Psoas muscle (tissue), 8 donors: ENCODE data around the gene SSBP1. TPM values are rescaled to one million over a fixed set of nuclear protein-coding genes. Genes with fewer than 3 reads are reported as not detected.

Experiments used
- ATAC-seq, 4 donors: fragments of 200-7000 bp; cut with Tn5 transposase; one replicate each; pipeline ENCODE4 v1.9.1; 2020; ENCODE audit warnings: moderate library complexity in 3 of 4, mild to moderate bottlenecking in 2 of 4
- DNase-seq, 2 donors: peaks; one replicate each; pipeline ENCODE4 v3.0.0-alpha.2; 2020
- H3K27ac ChIP-seq: fragments of 200-600 bp; one replicate; pipeline ENCODE4 v1.8.0; 2022
- H3K27me3 ChIP-seq, 3 donors: fragments of 200-600 bp in 1 of 3; one replicate each; pipeline versions ENCODE4 v1.6.1 to v1.8.0; 2013 to 2022; ENCODE audit warnings: low read length in 2 of 3, mild to moderate bottlenecking in 2 of 3, moderate library complexity in 1 of 3; ENCODE audit not compliant: insufficient read depth in 3 of 3
- H3K36me3 ChIP-seq, 2 donors: fragments of 200-600 bp in 1 of 2; one replicate each; pipeline versions ENCODE4 v1.6.1 to v1.8.0; 2013 to 2022; ENCODE audit warnings: low read depth in 1 of 2, mild to moderate bottlenecking in 1 of 2, moderate library complexity in 1 of 2; ENCODE audit not compliant: insufficient read depth in 1 of 2
- H3K4me1 ChIP-seq: fragments of 200-600 bp; one replicate; pipeline ENCODE4 v1.8.0; 2022
- H3K4me3 ChIP-seq: fragments of 200-600 bp; one replicate; pipeline ENCODE4 v1.8.0; 2022; ENCODE audit warnings: mild to moderate bottlenecking
- H3K9me3 ChIP-seq: fragments of 200-600 bp; one replicate; pipeline ENCODE4 v1.8.0; 2022
- CTCF ChIP-seq: fragments of 200-600 bp; IDR thresholded peaks from one replicate; pipeline ENCODE4 v1.8.0; 2022; ENCODE audit warnings: antibody characterized with exemption
- WGBS, 3 donors: extraction: QIAGEN DNeasy Blood & Tissue Kit; methylation state at CpG; one replicate each; pipeline versions ENCODE4 v1.1.6 to v1.1.7; 2013; 5-methylcytosine and 5-hydroxymethylcytosine counted together
- intact Hi-C, 2 donors: fragments of 100-400 bp; cut with DNase I; formaldehyde crosslinking; loops; one replicate each; pipeline versions ENCODE4 v1.11.0 to v1.14.2; 2022
- polyA plus RNA-seq, 3 donors: library from polyadenylated mRNA; stranded (reverse); fragments of 200-250 nt; gene quantifications; one replicate each; pipeline ENCODE4 v1.2.3, GENCODE V29; 2013
- total RNA-seq, 4 donors: library from RNA; stranded (reverse); fragmentation: NEBNext Ultra II Directional in 2 of 4; extraction: Animal tissue kit (Norgen Biotek cat#: 25700) in 2 of 4; gene quantifications; one replicate each; pipeline versions ENCODE4 v1.2.1 to v1.2.4, GENCODE V29; 2021 to 2023
- donor health status: healthy with polysubstance abuse.
- donor health status: DM: no; HTN: no; CAD: no; lungs with moderate emphysema.
- donor health status: Bipolar disorder and iron deficiency.
- donor health status: healthy.
- donor health status: DM: yes; HTN: yes; CAD: no.
- donor health status: DM: no; HTN: no; CAD: no.
- donor health status: DM: no; HTN: no; CAD: no.
- donor health status: DM: yes; HTN: yes; CAD: no.

SSBP1 gene
- total and polyA plus RNA-seq, 7 donors, result 61.3 to 272 (median 112) TPM

GRCh38 chr7:141698247-141699015 lies 39.7 kb upstream of the SSBP1 start:
- ATAC-seq (no peak), DNase-seq (no peak)
- Histone ChIP-seq H3K4me1 (peaks cover 11% of the 10 kb centered on the region), H3K27ac (no peak overlapping the region), H3K36me3 (no peaks in the 10 kb centered on the region), H3K27me3 (no peaks in the 10 kb centered on the region), H3K4me3 (no peak overlapping the region), H3K9me3 (no peaks in the 10 kb centered on the region)
- intact Hi-C loops, result no loop called here
- no peak for TF ChIP-seq CTCF
- WGBS, 3 donors, result 93 to 100% (median 97%) methylated on average over 1 of the region's 1 CpG

- Histone ChIP-seq H3K27ac (peak overlapping the region; percentile 73), H3K4me3 (no peak overlapping the region), H3K4me1 (peaks cover 11% of the 10 kb centered on the region), H3K36me3 (no peaks in the 10 kb centered on the region), H3K9me3 (no peaks in the 10 kb centered on the region), H3K27me3 (no peaks in the 10 kb centered on the region)
- no peak for ATAC-seq
- intact Hi-C loops, result no loop called here
- DNase-seq, result no peak
- WGBS, 3 donors, result 76 to 84% (median 80%) methylated on average over 3 of the region's 3 CpGs
- TF ChIP-seq CTCF, result no peak
Observed at GRCh38 chr7:141699860-141700259, 38.3 kb upstream of the SSBP1 start.

GRCh38 chr7:141700296-141700847 lies 37.8 kb upstream of the SSBP1 start:
- DNase-seq, result no peak

GRCh38 chr7:141700848-141701371 lies 37.2 kb upstream of the SSBP1 start:
- 16 to 24% (median 17%) methylated on average over 16 to 20 of the region's 20 CpGs for WGBS, 3 donors
- ATAC-seq (peak; percentile 20 to 38 (median 27)), DNase-seq (no peak)
- Histone ChIP-seq H3K27ac (peak overlapping the region; percentile 73), H3K4me3 (peak overlapping the region; percentile 87), H3K27me3 (no peaks in the 10 kb centered on the region), H3K36me3 (no peaks in the 10 kb centered on the region), H3K9me3 (no peaks in the 10 kb centered on the region), H3K4me1 (peaks cover 11% of the 10 kb centered on the region)
- intact Hi-C loops, result no loop called here
- TF ChIP-seq CTCF, result no peak

More at GRCh38 chr7:141700296-141700847, 37.8 kb upstream of the SSBP1 start:
- intact Hi-C loops, result no loop called here
- WGBS, 3 donors, result 62 to 70% (median 66%) methylated on average over 5 of the region's 5 CpGs
- no peak for TF ChIP-seq CTCF
- H3K4me3 ChIP-seq, result peak overlapping the region; percentile 87
- H3K36me3 ChIP-seq, result no peaks in the 10 kb centered on the region
- no peak for ATAC-seq
- no peaks in the 10 kb centered on the region for H3K9me3 ChIP-seq
- peak overlapping the region; percentile 73 for H3K27ac ChIP-seq
- H3K4me1 ChIP-seq, result peaks cover 11% of the 10 kb centered on the region
- H3K27me3 ChIP-seq, result no peaks in the 10 kb centered on the region
